RWPE2 (cell line): Measurements from ENCODE around the gene DPF3.

Experiments
- ATAC-seq: fragments of 200-7000 bp; cut with Tn5 transposase; 3 replicates; pipeline ENCODE4 v1.9.1; 2021; ENCODE audit warnings: low read depth
- DNase-seq: peaks from one replicate; pipeline ENCODE4 v3.0.0-alpha.2; 2020; ENCODE audit warnings: low spot score
- H3K27ac ChIP-seq: fragments of 450-650 bp; 2 replicates; pipeline ENCODE4 v1.5.1; 2017; ENCODE audit warnings: mild to moderate bottlenecking; ENCODE audit not compliant: poor library complexity, severe bottlenecking
- H3K27me3 ChIP-seq: fragments of 250-450 bp; sonication (Bioruptor Pico); 2 replicates; pipeline ENCODE4 v1.5.1; 2021; ENCODE audit warnings: mild to moderate bottlenecking, moderate library complexity; ENCODE audit not compliant: insufficient read depth, poor library complexity, severe bottlenecking
- H3K36me3 ChIP-seq: fragments of 250-450 bp; sonication (Bioruptor Pico); 2 replicates; pipeline ENCODE4 v1.5.1; 2020; ENCODE audit warnings: low read depth, mild to moderate bottlenecking, moderate library complexity
- H3K4me1 ChIP-seq: fragments of 250-450 bp; sonication (Bioruptor Pico); 2 replicates; pipeline ENCODE4 v1.5.1; 2021; ENCODE audit warnings: mild to moderate bottlenecking, moderate library complexity; ENCODE audit not compliant: insufficient read depth, poor library complexity, severe bottlenecking
- H3K4me3 ChIP-seq: fragments of 250-450 bp; sonication (Bioruptor Pico); 2 replicates; pipeline ENCODE4 v1.5.1; 2021; ENCODE audit warnings: mild to moderate bottlenecking, moderate library complexity; ENCODE audit not compliant: severe bottlenecking
- H3K9me3 ChIP-seq: fragments of 250-450 bp; sonication (Bioruptor Pico); 2 replicates; pipeline ENCODE4 v1.5.1; 2021; ENCODE audit warnings: mild to moderate bottlenecking, moderate library complexity; ENCODE audit not compliant: severe bottlenecking
- CTCF ChIP-seq: fragments of 450-650 bp; IDR thresholded peaks from one replicate; pipeline ENCODE4 v1.5.1; 2017; ENCODE audit warnings: mild to moderate bottlenecking, moderate library complexity; ENCODE audit not compliant: poor library complexity, severe bottlenecking

DPF3 gene

GRCh38 chr14:72775923-72776554 lies 117.9 kb downstream of the DPF3 start:
- TF ChIP-seq CTCF, result no peak
- no peak for DNase-seq
- H3K36me3 ChIP-seq, result no peaks in the 10 kb centered on the region

GRCh38 chr14:72774894-72775620 lies 118.8 kb downstream of the DPF3 start:
- no peak for TF ChIP-seq CTCF
- Histone ChIP-seq H3K9me3 (no peaks in the 10 kb centered on the region), H3K4me3 (no peak overlapping the region), H3K27ac (no peak overlapping the region), H3K27me3 (no peaks in the 10 kb centered on the region), H3K36me3 (no peaks in the 10 kb centered on the region), H3K4me1 (no peaks in the 10 kb centered on the region)
- no peak for ATAC-seq
- DNase-seq, result no peak

More at GRCh38 chr14:72775923-72776554, 117.9 kb downstream of the DPF3 start:
- Histone ChIP-seq H3K4me1 (no peaks in the 10 kb centered on the region), H3K27ac (no peak overlapping the region), H3K27me3 (no peaks in the 10 kb centered on the region), H3K4me3 (no peak overlapping the region), H3K9me3 (no peaks in the 10 kb centered on the region)
- ATAC-seq, result no peak

GRCh38 chr14:72774141-72774540 lies 119.8 kb downstream of the DPF3 start:
- no peak for TF ChIP-seq CTCF
- H3K4me1 ChIP-seq, result no peaks in the 10 kb centered on the region
- DNase-seq (no peak), ATAC-seq (no peak)
- H3K36me3 ChIP-seq, result no peaks in the 10 kb centered on the region
- H3K4me3 ChIP-seq, result no peak overlapping the region
- no peak overlapping the region for H3K27ac ChIP-seq
- no peaks in the 10 kb centered on the region for H3K27me3 ChIP-seq
- no peaks in the 10 kb centered on the region for H3K9me3 ChIP-seq

GRCh38 chr14:72771561-72771960 lies 122.3 kb downstream of the DPF3 start:
- ATAC-seq (no peak), DNase-seq (no peak)
- Histone ChIP-seq H3K4me3 (no peak overlapping the region), H3K9me3 (peaks cover 5% of the 10 kb centered on the region), H3K4me1 (no peaks in the 10 kb centered on the region), H3K36me3 (no peaks in the 10 kb centered on the region), H3K27me3 (no peaks in the 10 kb centered on the region), H3K27ac (no peak overlapping the region)
- no peak for TF ChIP-seq CTCF

- Histone ChIP-seq H3K9me3 (peaks cover 5% of the 10 kb centered on the region), H3K36me3 (no peaks in the 10 kb centered on the region)
- no peak for TF ChIP-seq CTCF
These were observed 127.6 kb downstream of the DPF3 start for GRCh38 chr14:72766296-72766695.

More at GRCh38 chr14:72766296-72766695, 127.6 kb downstream of the DPF3 start:
- no peak overlapping the region for H3K4me3 ChIP-seq
- no peak overlapping the region for H3K27ac ChIP-seq
- DNase-seq, result no peak
- H3K4me1 ChIP-seq, result no peaks in the 10 kb centered on the region
- ATAC-seq, result no peak
- no peaks in the 10 kb centered on the region for H3K27me3 ChIP-seq
